H9 (cell line): ENCODE data around the gene PITX1. TPM values are rescaled to one million over a fixed set of nuclear protein-coding genes. Genes with fewer than 3 reads are reported as not detected.

Experiments
- DNase-seq: peaks from one replicate; pipeline ENCODE4 v3.0.0-alpha.2; 2017
- H2AFZ ChIP-seq: one replicate; pipeline ENCODE4 v1.6.1; 2013; ENCODE audit warnings: mild to moderate bottlenecking, low read length, control low read depth, moderate library complexity
- H2AK5ac ChIP-seq: 2 replicates; pipeline ENCODE4 v1.6.1; 2013; ENCODE audit warnings: low read length, control low read depth, mixed read lengths; ENCODE audit not compliant: insufficient read length
- H2BK120ac ChIP-seq: one replicate; pipeline ENCODE4 v1.6.1; 2013; ENCODE audit warnings: low read depth, mild to moderate bottlenecking, low read length, control low read depth, inconsistent platforms; ENCODE audit not compliant: poor library complexity, severe bottlenecking
- H2BK12ac ChIP-seq: 2 replicates; pipeline ENCODE4 v1.6.1; 2013; ENCODE audit warnings: low read length, control low read depth, mixed read lengths, low read depth; ENCODE audit not compliant: insufficient read length
- H2BK15ac ChIP-seq: 2 replicates; pipeline ENCODE4 v1.6.1; 2013; ENCODE audit warnings: low read depth, low read length, control low read depth
- H2BK20ac ChIP-seq: one replicate; pipeline ENCODE4 v1.6.1; 2013; ENCODE audit warnings: low read depth, mild to moderate bottlenecking, low read length, control low read depth, inconsistent platforms; ENCODE audit not compliant: poor library complexity, severe bottlenecking
- H2BK5ac ChIP-seq: 2 replicates; pipeline ENCODE4 v1.6.1; 2013; ENCODE audit warnings: low read length, control low read depth, mixed read lengths; ENCODE audit not compliant: insufficient read length
- H3K14ac ChIP-seq: 2 replicates; pipeline ENCODE4 v1.6.1; 2013; ENCODE audit warnings: low read length, control low read depth; ENCODE audit not compliant: insufficient read depth
- H3K18ac ChIP-seq: 2 replicates; pipeline ENCODE4 v1.6.1; 2013; ENCODE audit warnings: low read depth, mild to moderate bottlenecking, mixed read lengths, low read length, control low read depth; ENCODE audit not compliant: insufficient read length
- H3K23ac ChIP-seq: 2 replicates; pipeline ENCODE4 v1.6.1; 2013; ENCODE audit warnings: low read length, control low read depth, mixed read lengths, low read depth; ENCODE audit not compliant: insufficient read length
- H3K23me2 ChIP-seq: 2 replicates; pipeline ENCODE4 v1.6.1; 2013; ENCODE audit warnings: low read depth, mild to moderate bottlenecking, mixed read lengths, low read length, control low read depth; ENCODE audit not compliant: insufficient read length, poor library complexity, severe bottlenecking
- H3K27ac ChIP-seq: 2 replicates; pipeline ENCODE4 v1.5.1; 2013; ENCODE audit warnings: low read length, control low read depth, mixed read lengths, low read depth; ENCODE audit not compliant: insufficient read length
- H3K27me3 ChIP-seq: 2 replicates; pipeline ENCODE4 v1.6.1; 2013; ENCODE audit warnings: low read length, control low read depth, inconsistent platforms; ENCODE audit not compliant: insufficient read depth
- H3K4ac ChIP-seq: 2 replicates; pipeline ENCODE4 v1.6.1; 2013; ENCODE audit warnings: low read depth, mild to moderate bottlenecking, control low read depth, inconsistent platforms, low read length, moderate library complexity
- H3K4me1 ChIP-seq: 2 replicates; pipeline ENCODE4 v1.6.1; 2013; ENCODE audit warnings: low read length, control low read depth, inconsistent platforms; ENCODE audit not compliant: insufficient read depth
- H3K4me2 ChIP-seq: 2 replicates; pipeline ENCODE4 v1.6.1; 2013; ENCODE audit warnings: low read length, control low read depth, mixed read lengths; ENCODE audit not compliant: insufficient read length, insufficient read depth
- H3K56ac ChIP-seq: 2 replicates; pipeline ENCODE4 v1.6.1; 2013; ENCODE audit warnings: low read depth, mild to moderate bottlenecking, mixed read lengths, low read length, control low read depth; ENCODE audit not compliant: insufficient read length
- H3K79me1 ChIP-seq: 2 replicates; pipeline ENCODE4 v1.6.1; 2013; ENCODE audit warnings: low read depth, mild to moderate bottlenecking, moderate library complexity, low read length, control low read depth, inconsistent platforms; ENCODE audit not compliant: insufficient read depth, poor library complexity, severe bottlenecking
- H3K79me2 ChIP-seq: 2 replicates; pipeline ENCODE4 v1.6.1; 2013; ENCODE audit warnings: low read length, control low read depth, inconsistent platforms; ENCODE audit not compliant: insufficient read depth
- H3K9ac ChIP-seq: 2 replicates; pipeline ENCODE4 v1.6.1; 2013; ENCODE audit warnings: low read length, control low read depth, mixed read lengths; ENCODE audit not compliant: insufficient read length; ENCODE audit errors: extremely low read depth
- H3K9me3 ChIP-seq: one replicate; pipeline ENCODE4 v1.6.1; 2013; ENCODE audit warnings: low read depth, low read length, inconsistent platforms; ENCODE audit not compliant: control insufficient read depth
- H3T11ph ChIP-seq: one replicate; pipeline ENCODE4 v1.6.1; 2013; ENCODE audit warnings: mild to moderate bottlenecking, low read length, control low read depth, inconsistent platforms
- H4K20me1 ChIP-seq: one replicate; pipeline ENCODE4 v1.6.1; 2013; ENCODE audit not compliant: control insufficient read depth, insufficient read length, insufficient read depth
- H4K5ac ChIP-seq: 2 replicates; pipeline ENCODE4 v1.6.1; 2013; ENCODE audit warnings: low read depth, mild to moderate bottlenecking, mixed read lengths, low read length, control low read depth; ENCODE audit not compliant: insufficient read length
- H4K8ac ChIP-seq: replicated peaks from 2 replicates; pipeline ENCODE4 v1.6.1; 2013; ENCODE audit warnings: low read length, control low read depth, mixed read lengths, low read depth; ENCODE audit not compliant: insufficient read length
- H4K91ac ChIP-seq: 2 replicates; pipeline ENCODE4 v1.6.1; 2013; ENCODE audit warnings: low read depth, mild to moderate bottlenecking, moderate library complexity, mixed read lengths, low read length, control low read depth; ENCODE audit not compliant: insufficient read length
- H3K27ac Mint-ChIP-seq, 3 experiments: 2 replicates in 2 of 3; 3 replicates in 1 of 3; pipeline ENCODE4 v1.8.0; 2020 to 2021; ENCODE audit warnings: mixed read lengths in 3 of 3, mild to moderate bottlenecking in 1 of 3, moderate library complexity in 1 of 3
- H3K27me3 Mint-ChIP-seq: 2 replicates; pipeline ENCODE4 v1.8.0; 2021; ENCODE audit warnings: low read depth, mild to moderate bottlenecking, moderate library complexity, mixed read lengths
- H3K36me3 Mint-ChIP-seq, 3 experiments: 2 replicates in 2 of 3; 3 replicates in 1 of 3; pipeline ENCODE4 v1.8.0; 2020 to 2021; ENCODE audit warnings: low read depth in 3 of 3, mixed read lengths in 3 of 3; ENCODE audit not compliant: insufficient read depth in 1 of 3
- H3K4me1 Mint-ChIP-seq, 2 experiments: 2 replicates each; pipeline ENCODE4 v1.8.0; 2020; ENCODE audit warnings: mixed read lengths in 2 of 2
- H3K4me3 Mint-ChIP-seq, 2 experiments: 2 replicates in 1 of 2; 3 replicates in 1 of 2; pipeline ENCODE4 v1.8.0; 2020 to 2021; ENCODE audit warnings: mild to moderate bottlenecking in 2 of 2, mixed read lengths in 2 of 2, moderate library complexity in 1 of 2
- H3K9me3 Mint-ChIP-seq, 2 experiments: 2 replicates in 1 of 2; 3 replicates in 1 of 2; pipeline ENCODE4 v1.8.0; 2020; ENCODE audit warnings: mild to moderate bottlenecking in 2 of 2, mixed read lengths in 2 of 2, moderate library complexity in 1 of 2
- CTCF ChIP-seq: fragments of 200-600 bp; sonication (generic); conservative IDR thresholded peaks from 3 replicates; pipeline ENCODE4 v1.8.0; 2021; ENCODE audit warnings: antibody characterized with exemption, mild to moderate bottlenecking
- WGBS: extraction: QIAGEN DNeasy Blood & Tissue Kit; methylation state at CpG from one replicate; pipeline ENCODE4 v1.1.7; 2013; ENCODE audit warnings: missing lambda C conversion rate, low lambda C conversion rate, mixed read lengths; ENCODE audit not compliant: insufficient read length; ENCODE audit errors: extremely low coverage; 5-methylcytosine and 5-hydroxymethylcytosine counted together
- total RNA-seq: library from RNA; stranded (reverse); gene quantifications from 2 replicates; pipeline ENCODE4 v1.2.1, GENCODE V29; 2021

The PITX1 gene
- total RNA-seq, 1 experiment from 2014 or later: not detected

DNA sequence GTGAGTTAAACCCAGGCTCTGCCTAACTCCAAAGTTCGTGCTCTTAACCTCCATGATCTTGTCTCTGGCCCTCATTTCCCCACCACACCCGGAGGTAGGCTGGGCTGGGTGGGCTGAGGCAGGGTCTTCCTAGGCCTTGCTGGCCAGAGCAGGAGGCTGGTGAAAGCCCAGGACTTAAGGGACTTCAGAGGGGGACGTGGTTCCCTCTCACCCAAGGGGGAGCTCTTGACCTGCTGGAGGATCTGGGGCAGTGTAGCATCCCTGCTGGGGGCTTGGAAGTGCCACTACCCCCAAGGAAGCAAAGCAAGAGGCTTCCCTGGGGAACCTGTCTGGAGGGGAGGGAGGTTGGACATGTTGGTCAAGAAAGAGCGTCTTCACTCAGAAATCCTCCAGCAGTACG lies 14.7 kb downstream of the PITX1 start:
- H3K27me3 Mint-ChIP-seq: peaks cover 82% of the 10 kb centered on the region
- H3K27me3 ChIP-seq: peaks cover 2% of the 10 kb centered on the region; the same call in 1 of the 2 replicates
- H2BK120ac ChIP-seq: no peak overlapping the region

More for the DNA sequence above, 14.7 kb downstream of the PITX1 start:
- no peak overlapping the region for H3K56ac ChIP-seq
- no peaks in the 10 kb centered on the region for H3K9me3 ChIP-seq
- no peak overlapping the region for H3K4me3 Mint-ChIP-seq
- no peaks in the 10 kb centered on the region for H3K23me2 ChIP-seq
- H2BK5ac ChIP-seq: no peak overlapping the region
- no peak overlapping the region for H2AK5ac ChIP-seq
- H4K91ac ChIP-seq: no peak overlapping the region
- H3K4ac ChIP-seq: no peak overlapping the region
- peak; percentile 24; the same call in 1 of the 3 replicates for TF ChIP-seq CTCF
- no peak overlapping the region for H4K8ac ChIP-seq
- no peak overlapping the region for H3K23ac ChIP-seq
- no peak overlapping the region; a peak in 1 of 7 replicates for H3K27ac Mint-ChIP-seq
- H2BK20ac ChIP-seq: no peak overlapping the region
- no peaks in the 10 kb centered on the region for H3K79me1 ChIP-seq
- no peak overlapping the region for H3K9ac ChIP-seq
- no peak overlapping the region for H3K14ac ChIP-seq
- no peak overlapping the region for H2BK12ac ChIP-seq
- no CpG with 5 or more reads among the region's 5 CpGs for WGBS
- H2BK15ac ChIP-seq: no peak overlapping the region
- no peak overlapping the region for H3T11ph ChIP-seq
- no peaks in the 10 kb centered on the region for H4K20me1 ChIP-seq
- no peaks in the 10 kb centered on the region for H3K9me3 Mint-ChIP-seq
- H3K36me3 Mint-ChIP-seq: no peaks in the 10 kb centered on the region
- H3K4me2 ChIP-seq: no peak overlapping the region
- no peak overlapping the region for H3K18ac ChIP-seq
- H4K5ac ChIP-seq: no peak overlapping the region
- H2AFZ ChIP-seq: no peak overlapping the region
- H3K4me1 ChIP-seq: no peaks in the 10 kb centered on the region
- no peaks in the 10 kb centered on the region for H3K79me2 ChIP-seq
- no peak overlapping the region for H3K27ac ChIP-seq
- DNase-seq: no peak
- peaks cover 0 to 3% of the 10 kb centered on the region in 2 experiments; a peak in 2 of 4 replicates for H3K4me1 Mint-ChIP-seq
